HG03558 (cell line): ENCODE results near the gene CIZ1.

Experiments used
- ATAC-seq: cut with Tn5 transposase; IDR thresholded peaks from one replicate; pipeline ENCODE4 v1.9.1; 2021; ENCODE audit warnings: moderate number of reproducible peaks; ENCODE audit not compliant: unreplicated experiment; ENCODE audit errors: extremely low read depth

The CIZ1 gene

DNA sequence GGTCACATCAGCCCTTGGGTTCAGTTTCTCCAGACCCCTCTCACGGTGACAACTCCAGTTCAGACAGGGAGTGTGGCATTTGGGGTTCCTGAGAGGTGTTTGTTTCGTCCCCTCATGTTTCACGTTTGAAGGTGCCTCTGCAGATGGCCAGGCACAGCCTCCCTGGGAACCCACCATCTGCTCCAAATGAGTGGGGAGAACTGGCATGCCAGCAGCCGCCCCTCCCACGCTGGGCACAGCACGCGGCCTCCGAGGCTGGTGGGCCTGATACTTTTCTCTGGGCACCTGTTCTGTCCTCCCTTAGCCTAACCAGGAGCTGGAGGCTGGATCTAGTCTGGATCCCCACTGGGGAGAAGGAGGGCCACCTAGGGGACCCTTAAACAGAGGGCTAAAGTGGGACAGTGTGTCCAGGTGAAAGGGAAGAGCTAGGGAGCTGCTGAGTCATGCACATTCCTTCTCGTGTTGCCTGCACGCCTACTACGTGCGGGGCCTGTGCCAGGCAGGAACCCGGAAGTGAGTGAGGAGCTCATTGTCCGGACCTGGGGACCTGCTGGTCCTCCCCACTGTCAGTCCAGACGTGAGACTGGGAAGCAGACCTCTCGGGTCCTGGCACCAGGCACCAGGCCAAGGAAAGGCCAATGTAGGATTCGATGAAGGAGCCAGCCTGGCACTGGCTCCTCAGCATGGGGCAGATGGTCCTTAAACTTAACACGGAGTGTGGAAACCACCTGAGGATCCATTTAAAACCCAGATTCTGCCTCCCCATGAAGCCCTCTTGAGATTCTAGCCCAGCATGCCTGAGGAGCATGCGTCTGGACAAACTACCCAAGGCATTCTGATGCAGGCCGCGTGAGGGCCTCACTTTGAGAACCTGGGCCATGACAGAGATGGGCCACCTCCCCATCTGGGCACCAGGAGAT is 23.5 kb upstream of the CIZ1 start:
- no peak for ATAC-seq

DNA sequence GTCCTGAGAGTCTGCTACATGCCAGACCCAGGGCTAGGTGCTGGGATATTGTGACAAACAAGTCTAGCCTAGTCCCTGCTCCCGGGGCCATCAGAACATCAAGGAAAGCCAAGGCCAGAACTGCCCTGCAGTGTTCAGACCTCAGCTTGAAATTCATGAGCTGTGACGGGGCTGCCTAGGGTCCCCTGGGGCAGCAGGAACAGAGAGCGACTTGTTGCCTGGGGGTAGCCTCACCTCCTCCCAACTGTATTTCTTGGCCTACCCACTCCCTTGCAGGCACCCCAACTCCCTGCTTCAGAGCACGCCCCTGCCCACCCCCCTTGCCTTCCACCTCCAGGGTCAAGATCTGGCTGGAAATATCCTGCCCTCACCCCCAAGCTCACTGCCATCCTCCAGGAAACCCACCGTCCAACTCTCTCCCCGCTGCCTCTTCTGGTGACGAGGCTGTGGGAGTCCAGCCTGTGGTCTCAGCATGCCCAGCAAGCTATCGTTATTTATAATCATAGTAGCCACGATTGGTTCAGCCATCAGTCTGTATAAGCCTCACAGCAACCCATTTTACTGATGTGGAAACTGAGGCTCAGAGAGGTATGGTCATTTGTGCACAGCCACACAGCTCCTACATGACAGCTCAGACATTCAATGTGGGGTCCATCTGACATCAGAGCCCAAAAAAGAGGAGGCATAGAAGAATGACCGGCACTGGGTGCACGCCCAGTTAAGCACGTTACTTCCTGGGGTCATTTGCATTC is 22.6 kb upstream of the CIZ1 start:
- no peak for ATAC-seq

DNA sequence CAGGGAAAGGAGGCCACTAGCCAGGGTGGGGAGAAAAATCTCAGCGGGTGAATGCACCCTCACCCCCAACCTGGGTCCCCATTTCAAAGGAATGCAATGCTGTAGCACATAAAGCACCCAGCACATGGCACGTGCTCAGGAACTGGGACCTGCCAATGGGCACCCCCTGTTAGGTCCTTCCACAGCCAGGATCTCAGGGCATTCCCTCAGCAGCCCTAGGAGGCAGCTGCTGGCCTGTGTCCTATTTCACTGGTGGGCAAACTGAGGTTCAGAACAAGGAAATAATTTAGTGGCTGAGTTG is 20.6 kb upstream of the CIZ1 start:
- no peak for ATAC-seq

DNA sequence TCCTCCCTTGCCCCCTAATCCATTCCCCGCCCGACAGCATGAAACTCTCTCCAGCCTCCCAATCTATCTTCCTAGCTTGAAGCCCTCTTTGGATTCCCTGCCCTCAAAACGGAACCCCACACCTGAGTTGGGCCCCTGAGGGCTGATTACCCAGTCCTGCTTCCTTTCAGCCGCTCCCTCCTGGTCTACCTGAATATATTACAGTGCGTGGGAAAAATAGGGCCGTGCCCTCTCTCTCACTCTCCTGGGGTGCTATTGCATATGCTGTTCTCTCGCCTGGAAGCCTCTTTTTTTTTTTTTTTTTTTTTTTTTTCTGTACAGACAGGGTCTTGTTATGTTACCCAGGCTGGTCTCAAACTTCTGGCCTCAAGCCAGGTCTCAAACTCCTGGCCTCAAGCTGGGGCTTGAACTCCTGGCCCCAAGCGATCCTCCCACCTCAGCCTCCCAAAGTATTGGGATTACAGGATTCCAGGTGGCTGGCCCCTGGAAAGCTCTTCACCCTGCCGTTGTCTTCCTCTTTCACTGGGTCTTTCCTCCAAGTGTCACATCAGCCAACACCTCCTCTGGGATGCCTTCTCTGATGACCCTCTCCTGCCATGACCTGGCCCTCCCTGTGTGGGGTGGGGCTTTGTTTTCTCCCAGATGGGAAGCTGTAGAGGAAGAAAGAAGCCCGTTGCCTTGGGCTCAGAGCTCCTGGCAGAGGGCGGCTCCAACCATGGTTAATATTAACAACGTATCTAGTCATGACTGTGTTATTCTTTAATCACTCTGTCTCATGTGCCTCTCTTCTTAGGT is 20.0 kb upstream of the CIZ1 start:
- ATAC-seq, result no peak

DNA sequence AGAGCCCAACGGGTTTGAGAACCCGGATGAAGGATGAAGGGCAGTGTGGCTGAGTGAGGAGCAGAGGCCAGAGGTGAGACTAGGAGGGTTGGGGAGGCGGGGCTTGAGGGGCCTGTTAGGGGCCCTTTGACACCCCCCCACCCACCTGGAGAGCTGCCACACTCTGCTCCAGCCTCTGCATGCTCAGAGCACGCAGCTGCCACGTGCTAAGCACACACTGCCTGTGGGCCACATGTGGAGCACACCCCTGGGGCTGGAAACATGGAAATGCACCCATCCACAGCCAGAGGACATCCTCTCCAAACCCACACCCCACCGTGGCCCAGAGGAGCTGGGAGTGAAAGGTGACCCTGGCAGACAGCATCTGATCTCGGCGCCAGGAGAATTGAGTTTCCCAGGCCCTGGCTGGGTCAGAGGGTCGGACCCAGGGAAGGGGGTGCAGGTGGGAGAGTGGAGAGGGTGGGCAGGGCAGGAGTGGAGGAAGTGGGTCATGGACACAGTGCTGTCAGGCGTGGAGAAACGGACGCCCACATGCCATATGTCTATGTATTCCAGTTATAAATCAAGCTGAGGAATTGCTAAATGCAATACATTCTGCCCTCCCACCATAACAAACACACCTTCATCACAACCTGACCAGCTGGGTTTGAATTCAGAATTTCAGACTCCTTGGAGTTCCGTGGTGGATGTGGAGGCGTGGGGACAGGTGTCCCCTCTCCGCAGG is 17.7 kb upstream of the CIZ1 start:
- ATAC-seq, result no peak

- ATAC-seq, result no peak
These were observed 17.0 kb upstream of the CIZ1 start for GRCh38 chr9:128208386-128208785.

GRCh38 chr9:128206916-128207910 is 15.8 kb upstream of the CIZ1 start:
- no peak for ATAC-seq

- no peak for ATAC-seq
These were observed 15.1 kb upstream of the CIZ1 start for GRCh38 chr9:128206484-128206883.

GRCh38 chr9:128205296-128205944 is 14.0 kb upstream of the CIZ1 start:
- ATAC-seq, result no peak

DNA sequence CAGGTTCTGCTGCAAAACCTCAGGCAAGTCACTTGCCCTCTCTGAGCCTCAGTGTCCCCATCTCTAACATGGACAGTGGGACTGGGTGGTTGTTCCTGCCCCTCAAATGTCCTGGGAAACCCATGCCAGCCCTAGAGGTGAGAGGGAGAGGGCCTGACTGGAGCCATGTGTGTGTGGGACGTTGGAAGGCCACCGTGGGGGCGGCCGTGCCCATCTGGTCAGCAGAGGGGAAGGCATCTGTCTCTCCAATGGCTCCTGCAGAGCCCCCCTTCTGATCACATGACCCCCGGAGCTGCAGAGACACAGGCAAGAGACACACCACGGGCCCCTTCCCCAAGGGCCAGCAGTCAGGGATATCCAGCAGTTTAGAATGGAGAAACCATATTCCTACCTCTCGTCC is 13.5 kb upstream of the CIZ1 start:
- no peak for ATAC-seq

DNA sequence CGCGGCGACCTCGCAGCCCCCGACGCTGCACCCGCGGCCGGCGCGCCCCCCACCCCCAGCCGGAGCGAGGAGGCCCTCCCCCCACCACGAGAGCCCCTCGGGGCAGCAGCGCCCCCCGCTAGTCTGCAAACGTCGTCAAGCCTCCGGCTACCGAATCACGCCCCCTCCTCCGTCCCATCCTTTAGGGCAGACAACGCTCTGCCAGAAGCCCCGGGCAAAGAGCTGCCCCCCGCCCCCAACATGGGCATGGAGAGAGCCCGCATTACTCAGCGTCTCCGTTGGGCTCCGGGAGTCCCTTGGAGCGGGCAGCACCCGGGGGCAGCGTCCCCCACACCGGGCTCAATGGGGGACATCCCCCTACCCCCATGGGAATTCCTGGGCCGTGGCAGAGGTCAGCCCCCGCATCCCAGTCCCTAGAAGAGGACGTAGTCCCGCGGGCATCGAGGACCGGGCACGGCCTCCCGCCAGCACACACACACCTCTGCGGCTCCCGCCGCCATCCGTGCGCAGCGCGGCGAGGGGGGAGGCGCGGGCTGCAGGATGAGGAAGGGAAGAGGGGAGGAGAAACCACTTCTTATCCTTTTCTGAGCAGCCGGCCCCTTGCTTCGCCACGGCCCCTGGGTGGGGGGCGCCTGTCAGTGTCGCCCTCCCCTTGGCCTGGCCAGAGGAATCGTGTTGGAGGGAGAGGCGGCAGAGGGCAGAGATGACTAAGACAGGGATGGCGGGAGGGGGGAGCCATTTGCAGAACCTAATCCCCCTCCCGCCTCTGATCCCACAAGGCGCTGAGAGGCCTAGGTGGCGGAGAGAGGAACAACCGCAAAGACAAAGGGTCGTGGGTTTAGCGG is 12.6 kb upstream of the CIZ1 start:
- no peak for ATAC-seq

GRCh38 chr9:128203024-128203706 is 11.8 kb upstream of the CIZ1 start, which contains the start of gene DNM1:
Gene DNM1, plus strand, starts transcription at chr9:128203379. Its CDS starts 92 bp downstream, at chr9:128203471.
- no peak for ATAC-seq

- no peak for ATAC-seq
These were observed 11.3 kb upstream of the CIZ1 start for GRCh38 chr9:128202648-128203023.

- ATAC-seq, result no peak
These were observed 10.3 kb upstream of the CIZ1 start for GRCh38 chr9:128201441-128202369.

- ATAC-seq, result no peak
These were observed 2.2 kb upstream of the CIZ1 start for GRCh38 chr9:128193469-128194096.
